GM19324 (cell line): ENCODE results near the gene OSBPL7.

Experiments used
- ATAC-seq: cut with Tn5 transposase; IDR thresholded peaks from one replicate; pipeline ENCODE4 v1.9.1; 2021; ENCODE audit warnings: mild to moderate bottlenecking, moderate library complexity; ENCODE audit not compliant: unreplicated experiment, low FRiP score

OSBPL7 gene

DNA sequence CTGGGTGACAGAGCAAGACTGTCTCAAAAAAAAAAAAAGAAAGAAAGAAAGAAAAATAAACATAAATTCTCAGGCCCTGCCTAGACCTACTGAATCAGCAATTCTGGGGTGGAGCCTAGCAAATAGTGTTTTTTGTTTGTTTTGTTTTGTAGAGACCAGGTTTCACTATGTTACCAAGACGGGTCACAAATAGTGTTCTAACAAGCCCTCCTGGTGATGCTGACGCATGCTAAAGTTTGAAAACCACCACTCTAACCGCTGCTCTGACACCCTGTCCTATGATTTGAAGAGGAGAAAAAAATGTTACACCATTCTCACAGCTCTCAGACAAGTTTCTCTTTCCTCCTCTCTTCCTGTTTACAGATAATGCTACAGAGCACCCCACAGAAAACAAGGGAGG lies 8.3 kb upstream of the OSBPL7 start:
- ATAC-seq: no peak

DNA sequence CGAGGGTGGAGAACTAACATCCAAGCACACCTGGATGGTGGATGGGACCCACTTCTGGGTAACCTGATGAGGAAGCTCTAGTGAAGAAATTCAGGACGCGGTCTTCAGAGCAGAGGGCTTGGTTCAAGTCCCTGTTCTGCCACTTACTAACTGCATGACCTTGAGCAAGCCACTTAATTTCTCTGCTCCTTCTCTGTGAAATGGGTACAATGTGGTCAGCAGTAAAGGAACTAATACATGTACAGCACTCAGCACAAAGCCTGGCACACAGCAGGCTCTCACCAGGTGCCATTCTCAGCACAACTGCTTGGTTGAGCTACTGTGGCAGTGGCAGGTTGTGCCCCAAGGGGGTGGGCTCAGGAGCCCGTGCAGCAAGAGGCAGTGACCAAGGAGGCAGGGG lies 1.9 kb upstream of the OSBPL7 start:
- ATAC-seq: no peak

DNA sequence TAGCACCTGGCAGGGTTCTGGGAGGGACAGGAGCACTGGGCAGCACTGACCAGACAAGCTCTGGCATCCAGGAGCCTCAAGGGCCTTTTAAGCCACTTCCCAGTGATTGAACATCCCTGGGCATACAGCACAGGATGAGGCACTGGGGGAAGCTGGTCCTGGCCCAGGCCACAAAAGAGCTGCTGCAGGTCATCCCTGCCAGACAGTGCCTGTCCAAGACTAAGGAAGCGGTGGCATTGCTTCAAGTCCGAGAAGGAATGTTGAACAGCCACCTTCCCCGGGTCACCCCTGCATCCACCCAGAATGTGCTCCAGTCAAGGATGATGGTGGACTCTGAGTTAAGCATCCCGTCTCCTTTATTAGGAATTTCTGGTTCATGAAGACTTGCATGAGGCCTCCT lies 1.2 kb upstream of the OSBPL7 start:
- ATAC-seq: no peak

DNA sequence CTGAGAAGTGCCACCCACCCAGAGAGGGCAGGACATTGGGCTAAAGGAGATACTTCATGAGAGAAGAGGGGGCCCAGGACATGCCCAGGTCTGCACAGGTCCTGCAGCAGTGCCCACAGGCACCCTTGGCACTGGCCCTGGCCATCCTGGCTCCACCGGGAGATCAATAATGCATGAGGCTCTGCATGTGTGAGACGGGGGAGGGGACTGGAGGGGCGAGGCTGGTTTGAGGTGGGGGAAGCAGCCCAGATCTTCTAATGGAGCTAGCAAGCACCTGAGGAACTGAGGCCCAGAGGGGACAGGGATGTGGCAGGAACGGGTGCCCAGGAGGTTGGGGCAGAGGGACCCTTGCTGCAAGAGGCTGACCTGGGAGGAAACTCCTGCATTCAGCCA lies 567 bp downstream of the OSBPL7 start:
- no peak for ATAC-seq

- no peak for ATAC-seq
These were observed 1.4 kb downstream of the OSBPL7 start for GRCh38 chr17:47820033-47820789.

DNA sequence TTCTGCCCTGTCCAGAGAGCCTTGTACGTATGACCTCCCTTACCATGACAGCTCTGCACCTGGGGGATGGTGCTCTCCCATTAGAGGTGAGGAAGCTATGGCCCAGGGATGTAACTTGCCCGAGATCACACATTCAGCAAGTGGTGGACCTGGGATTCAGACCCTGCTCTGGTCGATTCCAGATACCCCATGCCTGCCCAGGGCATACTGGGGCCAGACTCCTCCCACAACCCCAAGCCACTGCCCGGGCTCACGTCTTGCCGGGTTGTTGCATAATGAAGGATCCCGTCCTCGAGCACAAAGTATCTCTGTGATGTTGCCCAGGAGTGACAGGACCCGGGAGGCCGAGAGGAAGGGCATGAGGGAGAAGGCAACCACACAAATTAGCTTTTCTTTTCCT lies 2.1 kb downstream of the OSBPL7 start:
- no peak for ATAC-seq

- ATAC-seq: no peak
These were observed 3.4 kb downstream of the OSBPL7 start for GRCh38 chr17:47818002-47818695.

GRCh38 chr17:47816947-47817346 lies 4.6 kb downstream of the OSBPL7 start:
- ATAC-seq: no peak

DNA sequence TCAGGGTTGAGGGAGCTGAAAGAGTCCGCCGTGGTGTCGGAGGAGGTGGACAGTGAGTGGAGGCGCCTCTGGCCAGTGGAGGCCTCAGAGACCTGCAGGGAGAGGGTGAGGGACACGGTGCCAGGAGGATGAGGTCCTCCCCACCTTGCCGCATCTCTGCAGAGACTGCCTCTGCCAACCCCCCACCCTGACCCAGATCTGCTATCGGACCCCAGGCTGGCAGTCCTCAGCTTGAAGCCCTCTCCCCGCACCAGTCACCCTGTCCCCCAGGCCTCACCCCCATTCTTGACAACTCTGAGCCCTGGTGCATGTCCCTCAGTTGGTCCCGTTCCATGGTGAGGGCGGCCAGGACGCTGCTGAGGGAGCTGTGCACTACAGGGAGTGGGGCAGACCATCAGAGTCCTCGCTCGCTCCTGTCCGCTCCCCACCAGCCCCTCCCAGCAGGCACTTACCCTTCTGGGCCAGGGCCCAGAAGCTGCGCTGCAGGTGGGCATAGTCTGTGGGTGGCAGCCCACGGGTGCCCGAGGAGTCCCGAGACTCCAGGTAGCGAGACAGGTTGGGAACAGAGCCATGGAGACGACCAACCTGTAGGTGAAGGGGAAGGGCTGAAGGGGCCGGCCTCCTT lies 5.4 kb downstream of the OSBPL7 start:
- no peak for ATAC-seq

DNA sequence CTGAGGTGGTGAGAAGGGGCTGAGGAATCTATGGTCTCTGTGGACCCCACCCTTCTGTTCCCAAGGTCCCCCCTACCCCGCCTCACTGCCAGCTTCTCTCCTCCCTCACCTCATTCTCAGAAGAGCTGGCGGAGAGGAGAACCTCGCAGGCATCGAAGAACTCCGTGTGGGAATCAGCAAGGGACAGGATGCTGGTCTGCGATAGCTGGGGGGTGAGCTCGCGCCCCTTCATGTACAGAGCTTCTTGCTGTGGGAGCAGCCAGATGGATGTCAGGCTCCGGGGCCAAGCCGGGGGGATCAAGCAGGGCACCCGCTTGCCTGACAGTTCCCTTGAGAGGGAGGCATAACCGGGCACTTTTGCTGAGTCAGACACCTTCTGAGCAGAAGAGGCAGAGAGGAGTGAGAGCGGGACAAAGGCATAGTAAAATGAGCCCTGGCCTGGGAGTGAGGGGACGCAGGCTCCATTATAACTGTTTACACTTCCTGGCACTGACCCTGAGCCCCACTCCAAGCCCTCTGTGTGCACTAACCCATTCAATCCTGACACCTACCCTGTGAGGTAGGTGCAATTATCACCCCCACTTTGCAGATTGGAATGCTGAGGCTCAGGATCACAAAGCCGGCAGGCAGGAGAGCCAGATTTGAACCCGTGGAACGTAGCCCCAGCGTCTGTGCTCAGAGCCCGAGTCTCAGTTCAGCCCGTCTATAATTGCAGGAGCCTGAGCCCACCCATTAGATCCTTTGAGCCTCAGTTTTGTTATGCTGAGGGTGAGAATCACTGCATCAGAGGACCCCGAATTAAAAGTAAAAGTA lies 6.3 kb downstream of the OSBPL7 start:
- ATAC-seq: no peak

DNA sequence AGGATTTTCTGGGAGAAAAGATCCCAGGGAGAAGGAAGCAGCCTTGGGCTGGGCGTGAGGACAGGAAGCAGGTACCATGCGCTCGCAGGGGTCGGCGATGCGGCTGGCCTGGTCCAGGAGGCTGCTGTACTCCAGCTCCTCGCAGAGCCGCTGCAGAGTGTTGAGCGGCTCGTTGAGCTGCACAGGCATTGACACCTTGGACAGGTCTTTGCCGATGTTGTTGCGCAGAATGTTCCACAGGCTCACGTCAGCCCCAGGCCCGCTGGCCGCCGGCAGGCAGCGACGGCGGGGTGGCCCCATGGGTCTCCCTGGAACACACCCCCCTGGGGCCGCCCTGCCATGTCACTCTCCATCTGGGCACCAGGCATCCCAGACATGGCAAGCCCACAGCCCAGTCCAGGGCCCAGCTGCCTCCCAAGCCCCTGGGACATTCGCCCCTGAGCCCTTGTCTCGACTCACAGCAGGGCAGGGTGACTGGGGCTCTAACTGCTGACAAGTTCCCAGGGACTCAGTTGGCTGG lies 8.0 kb downstream of the OSBPL7 start:
- ATAC-seq: no peak

- ATAC-seq: no peak
These were observed 8.5 kb downstream of the OSBPL7 start for GRCh38 chr17:47813077-47813476.

DNA sequence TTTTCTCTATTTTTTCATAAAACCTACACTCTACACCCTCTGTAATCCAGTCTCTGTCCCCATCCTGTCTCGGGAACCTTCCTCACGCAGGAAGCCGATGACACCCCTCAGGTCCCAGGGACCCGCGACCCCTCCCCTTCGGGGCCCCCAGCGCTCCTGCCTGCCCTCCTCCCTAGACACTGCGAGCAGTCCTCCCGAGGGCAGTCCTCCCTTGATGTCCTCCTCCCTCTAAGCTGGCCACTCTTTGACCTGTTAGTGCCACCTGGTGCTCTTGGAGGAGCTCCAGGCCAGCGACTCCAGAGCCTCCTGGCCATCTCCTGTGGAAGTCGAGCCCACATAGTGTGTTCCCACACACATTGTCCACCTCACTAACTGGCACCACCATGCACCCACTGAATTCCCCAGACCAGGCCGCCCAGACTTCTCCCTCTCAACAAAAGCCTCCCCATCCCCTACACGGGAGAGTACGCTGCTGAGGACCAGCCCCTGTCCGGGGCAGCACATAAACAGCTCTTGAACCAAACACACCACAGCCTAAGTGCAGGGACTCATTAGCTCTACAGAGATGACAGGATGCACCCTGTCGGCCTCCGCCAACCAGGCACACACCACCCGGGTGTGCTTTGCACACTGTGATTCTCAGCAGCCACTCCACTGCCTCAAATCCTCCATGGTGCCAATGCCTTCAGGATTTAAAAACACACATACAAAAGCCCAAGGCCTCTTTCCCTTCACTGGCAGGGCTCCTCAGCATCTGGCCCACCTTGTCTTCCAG lies 9.3 kb downstream of the OSBPL7 start:
- no peak for ATAC-seq

GRCh38 chr17:47811709-47812108 lies 9.9 kb downstream of the OSBPL7 start:
- ATAC-seq: no peak

GRCh38 chr17:47810901-47811635 lies 10.5 kb downstream of the OSBPL7 start:
- no peak for ATAC-seq

- no peak for ATAC-seq
These were observed 11.3 kb downstream of the OSBPL7 start for GRCh38 chr17:47810200-47810821.

- ATAC-seq: no peak
These were observed 12.6 kb downstream of the OSBPL7 start for GRCh38 chr17:47808830-47809480.
